ENCODE measurements around the gene NUP205. TPM values are rescaled to one million over a fixed set of nuclear protein-coding genes. Genes with fewer than 3 reads are reported as not detected.

NUP205 gene
- 90.3 TPM for polyA plus RNA-seq (2013, experiment 1 of 2)
- polyA plus RNA-seq (2013, experiment 2 of 2) = 93.1 TPM

GRCh38 chr7:135557455-135558336 lies at the start of gene NUP205:
Gene NUP205 (plus strand): TSS chr7:135557917. CDS start chr7:135557945, 28 bp downstream.
- no peaks in the 10 kb centered on the region for H3K27me3 ChIP-seq (ENCODE audit: control insufficient read depth in 3 of 3, insufficient read depth in 3 of 3, low read depth in 1 of 3, low read length in 3 of 3)
- H3K18ac ChIP-seq (ENCODE audit: low read length) = peak within 1 kb of the TSS; percentile 95
- no CpG with 5 or more reads among the region's 38 CpGs for WGBS, 2 donors (ENCODE audit: extremely low coverage in 2 of 2, insufficient read length in 2 of 2, insufficient replicate concordance in 1 of 2)
- H2AFZ ChIP-seq (ENCODE audit: low read length) = peak within 1 kb of the TSS; percentile 89
- H3K23ac ChIP-seq (ENCODE audit: low read depth, low read length, poor library complexity) = peak within 1 kb of the TSS; percentile 45
- H3K14ac ChIP-seq (ENCODE audit: low read length) = no peak within 1 kb of the TSS
- no peak within 1 kb of the TSS for H2BK120ac ChIP-seq (ENCODE audit: low read depth, low read length)
- H3K27ac ChIP-seq (replicated peaks; ENCODE audit: low read length) = peak within 1 kb of the TSS; percentile 89
- H3K9ac ChIP-seq (ENCODE audit: low read depth, low read length, poor library complexity) = peak within 1 kb of the TSS; percentile 97
- H3K9me3 ChIP-seq (replicated peaks in 1 of 2; ENCODE audit: control insufficient read depth in 2 of 2, insufficient read depth in 1 of 2, low read depth in 1 of 2, low read length in 2 of 2) = peaks cover 0 to 1% of the 10 kb centered on the region in 2 donors
- peaks cover 0 to 18% of the 10 kb centered on the region in 2 donors for H3K36me3 ChIP-seq (replicated peaks in 1 of 2; ENCODE audit: control insufficient read depth in 2 of 2, insufficient read depth in 2 of 2, low read length in 2 of 2)
- peak within 1 kb of the TSS; percentile 57 for H2BK5ac ChIP-seq (ENCODE audit: low read length)
- H3K4me1 ChIP-seq (ENCODE audit: control insufficient read depth in 2 of 2, insufficient read depth in 1 of 2, low read depth in 1 of 2, low read length in 2 of 2) = peaks cover 0 to under 1% of the 10 kb centered on the region in 2 donors
- H2AK5ac ChIP-seq (ENCODE audit: low read depth, low read length) = peak within 1 kb of the TSS; percentile 51
- H2BK15ac ChIP-seq (ENCODE audit: low read length) = no peak within 1 kb of the TSS
- H3K79me1 ChIP-seq (ENCODE audit: low read depth, low read length) = peaks cover 2% of the 10 kb centered on the region
- DNase-seq (ENCODE audit: low spot score) = peak; percentile 75
- peak within 1 kb of the TSS; percentile 68 to 88 for H3K4me3 ChIP-seq (ENCODE audit: low read length in 2 of 2)
- H3K4me2 ChIP-seq (ENCODE audit: insufficient read depth, low read length, poor library complexity, severe bottlenecking) = peak within 1 kb of the TSS; percentile 69
- no peak within 1 kb of the TSS for H3K4ac ChIP-seq (ENCODE audit: low read length)
- H2BK12ac ChIP-seq (ENCODE audit: low read length) = no peak within 1 kb of the TSS
- H4K91ac ChIP-seq (ENCODE audit: low read depth, low read length, poor library complexity) = no peak within 1 kb of the TSS
- H4K8ac ChIP-seq (ENCODE audit: low read depth, low read length) = peak within 1 kb of the TSS; percentile 83

- peak; percentile 5 for DNase-seq (ENCODE audit: low spot score)
- Histone ChIP-seq H2AK5ac (ENCODE audit: low read depth, low read length) (no peak overlapping the region), H3K9ac (ENCODE audit: low read depth, low read length, poor library complexity) (peak overlapping the region; percentile 87), H3K4me2 (ENCODE audit: insufficient read depth, low read length, poor library complexity, severe bottlenecking) (peak overlapping the region; percentile 90), H3K4ac (ENCODE audit: low read length) (no peak overlapping the region), H2BK15ac (ENCODE audit: low read length) (no peak overlapping the region), H3K27ac (replicated peaks; ENCODE audit: low read length) (peak overlapping the region; percentile 89), H2BK12ac (ENCODE audit: low read length) (no peak overlapping the region), H3K9me3 (replicated peaks in 1 of 2; ENCODE audit: control insufficient read depth in 2 of 2, insufficient read depth in 1 of 2, low read depth in 1 of 2, low read length in 2 of 2) (no peaks in the 10 kb centered on the region), H2AFZ (ENCODE audit: low read length) (peak overlapping the region; percentile 98), H3K79me1 (ENCODE audit: low read depth, low read length) (peaks cover 2% of the 10 kb centered on the region), H4K8ac (ENCODE audit: low read depth, low read length) (no peak overlapping the region), H3K23ac (ENCODE audit: low read depth, low read length, poor library complexity) (no peak overlapping the region), H3K27me3 (ENCODE audit: control insufficient read depth in 3 of 3, insufficient read depth in 3 of 3, low read depth in 1 of 3, low read length in 3 of 3) (no peaks in the 10 kb centered on the region), H3K14ac (ENCODE audit: low read length) (no peak overlapping the region), H4K91ac (ENCODE audit: low read depth, low read length, poor library complexity) (no peak overlapping the region), H3K36me3 (replicated peaks in 1 of 2; ENCODE audit: control insufficient read depth in 2 of 2, insufficient read depth in 2 of 2, low read length in 2 of 2) (no peaks in the 10 kb centered on the region), H2BK5ac (ENCODE audit: low read length) (no peak overlapping the region), H3K4me1 (ENCODE audit: control insufficient read depth in 2 of 2, insufficient read depth in 1 of 2, low read depth in 1 of 2, low read length in 2 of 2) (peaks cover 2 to 6% of the 10 kb centered on the region in 2 donors), H2BK120ac (ENCODE audit: low read depth, low read length) (no peak overlapping the region), H3K18ac (ENCODE audit: low read length) (no peak overlapping the region), H3K4me3 (ENCODE audit: low read length in 2 of 2) (peak overlapping the region; percentile 64 to 94)
- WGBS, 2 donors (ENCODE audit: extremely low coverage in 2 of 2, insufficient read length in 2 of 2, insufficient replicate concordance in 1 of 2) = no CpG with 5 or more reads among the region's 17 CpGs
Observed at GRCh38 chr7:135508883-135509588, 48.7 kb upstream of the NUP205 start.

- H3K14ac ChIP-seq (ENCODE audit: low read length) = no peak overlapping the region
- DNase-seq (ENCODE audit: low spot score) = no peak
- H3K4ac ChIP-seq (ENCODE audit: low read length) = no peak overlapping the region
- peak overlapping the region; percentile 97 for H3K18ac ChIP-seq (ENCODE audit: low read length)
- H3K4me2 ChIP-seq (ENCODE audit: insufficient read depth, low read length, poor library complexity, severe bottlenecking) = peak overlapping the region; percentile 90
- no CpG with 5 or more reads among the region's 14 CpGs for WGBS, 2 donors (ENCODE audit: extremely low coverage in 2 of 2, insufficient read length in 2 of 2, insufficient replicate concordance in 1 of 2)
- H2BK5ac ChIP-seq (ENCODE audit: low read length) = no peak overlapping the region
- no peak overlapping the region for H2BK15ac ChIP-seq (ENCODE audit: low read length)
- H2AK5ac ChIP-seq (ENCODE audit: low read depth, low read length) = no peak overlapping the region
- no peak overlapping the region for H4K8ac ChIP-seq (ENCODE audit: low read depth, low read length)
- peak overlapping the region; percentile 60 for H3K23ac ChIP-seq (ENCODE audit: low read depth, low read length, poor library complexity)
- no peaks in the 10 kb centered on the region for H3K27me3 ChIP-seq (ENCODE audit: control insufficient read depth in 3 of 3, insufficient read depth in 3 of 3, low read depth in 1 of 3, low read length in 3 of 3)
- H3K9me3 ChIP-seq (replicated peaks in 1 of 2; ENCODE audit: control insufficient read depth in 2 of 2, insufficient read depth in 1 of 2, low read depth in 1 of 2, low read length in 2 of 2) = no peaks in the 10 kb centered on the region
- H3K4me1 ChIP-seq (ENCODE audit: control insufficient read depth in 2 of 2, insufficient read depth in 1 of 2, low read depth in 1 of 2, low read length in 2 of 2) = peaks cover 2 to 6% of the 10 kb centered on the region in 2 donors
- H4K91ac ChIP-seq (ENCODE audit: low read depth, low read length, poor library complexity) = no peak overlapping the region
- H3K79me1 ChIP-seq (ENCODE audit: low read depth, low read length) = peaks cover 2% of the 10 kb centered on the region
- H2BK120ac ChIP-seq (ENCODE audit: low read depth, low read length) = no peak overlapping the region
- no peaks in the 10 kb centered on the region for H3K36me3 ChIP-seq (replicated peaks in 1 of 2; ENCODE audit: control insufficient read depth in 2 of 2, insufficient read depth in 2 of 2, low read length in 2 of 2)
- H3K9ac ChIP-seq (ENCODE audit: low read depth, low read length, poor library complexity) = peak overlapping the region; percentile 85
- H2AFZ ChIP-seq (ENCODE audit: low read length) = peak overlapping the region; percentile 98
- H2BK12ac ChIP-seq (ENCODE audit: low read length) = no peak overlapping the region
- H3K27ac ChIP-seq (replicated peaks; ENCODE audit: low read length) = peak overlapping the region; percentile 89
- H3K4me3 ChIP-seq (ENCODE audit: low read length in 2 of 2) = peak overlapping the region; percentile 64 to 94
Observed at GRCh38 chr7:135509589-135509838, 48.2 kb upstream of the NUP205 start.

Measured in neuronal stem cell (in vitro differentiated cells).